Measurements from ENCODE around the gene EML6. TPM values are rescaled to one million over a fixed set of nuclear protein-coding genes. Genes with fewer than 3 reads are reported as not detected.

The EML6 gene
- total and polyA plus RNA-seq, 12 donors = 0.07 to 1.5 (median 0.31) TPM

DNA sequence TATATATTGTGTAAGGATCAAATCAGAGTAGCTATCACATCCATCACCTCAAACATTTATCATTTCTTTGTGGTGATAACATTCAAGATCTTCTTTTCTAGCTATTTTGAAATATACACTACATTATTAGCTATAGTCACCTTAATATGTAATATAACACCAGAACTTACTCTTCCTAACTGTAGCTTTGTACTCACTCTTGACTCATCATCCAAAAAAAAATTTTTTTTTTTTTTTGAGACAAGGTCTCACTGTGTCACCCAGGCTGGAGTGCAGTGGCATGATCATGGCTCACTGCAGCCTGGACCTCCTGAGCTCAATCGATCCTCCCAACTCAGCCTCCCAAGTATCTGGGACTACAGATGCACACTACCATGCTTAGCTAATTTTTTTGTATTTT, 153.3 kb downstream of the EML6 start:
- intact Hi-C loops (cut with DNase I) = no loop called here
- no peaks in the 10 kb centered on the region for H3K36me3 ChIP-seq
- ATAC-seq (no peak), DNase-seq (no peak)
- no peak overlapping the region for H3K4me3 ChIP-seq
- H3K9me3 ChIP-seq = no peaks in the 10 kb centered on the region
- H3K27me3 ChIP-seq = no peaks in the 10 kb centered on the region
- H3K27ac ChIP-seq = no peak overlapping the region
- 97 to 98% methylated on average over 1 of the region's 1 CpG for WGBS, 2 donors
- H3K4me1 ChIP-seq = no peaks in the 10 kb centered on the region
- TF ChIP-seq, protein P1, sequence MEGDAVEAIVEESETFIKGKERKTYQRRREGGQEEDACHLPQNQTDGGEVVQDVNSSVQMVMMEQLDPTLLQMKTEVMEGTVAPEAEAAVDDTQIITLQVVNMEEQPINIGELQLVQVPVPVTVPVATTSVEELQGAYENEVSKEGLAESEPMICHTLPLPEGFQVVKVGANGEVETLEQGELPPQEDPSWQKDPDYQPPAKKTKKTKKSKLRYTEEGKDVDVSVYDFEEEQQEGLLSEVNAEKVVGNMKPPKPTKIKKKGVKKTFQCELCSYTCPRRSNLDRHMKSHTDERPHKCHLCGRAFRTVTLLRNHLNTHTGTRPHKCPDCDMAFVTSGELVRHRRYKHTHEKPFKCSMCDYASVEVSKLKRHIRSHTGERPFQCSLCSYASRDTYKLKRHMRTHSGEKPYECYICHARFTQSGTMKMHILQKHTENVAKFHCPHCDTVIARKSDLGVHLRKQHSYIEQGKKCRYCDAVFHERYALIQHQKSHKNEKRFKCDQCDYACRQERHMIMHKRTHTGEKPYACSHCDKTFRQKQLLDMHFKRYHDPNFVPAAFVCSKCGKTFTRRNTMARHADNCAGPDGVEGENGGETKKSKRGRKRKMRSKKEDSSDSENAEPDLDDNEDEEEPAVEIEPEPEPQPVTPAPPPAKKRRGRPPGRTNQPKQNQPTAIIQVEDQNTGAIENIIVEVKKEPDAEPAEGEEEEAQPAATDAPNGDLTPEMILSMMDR (IDR thresholded peaks at IDR 0.05) = no peak

DNA sequence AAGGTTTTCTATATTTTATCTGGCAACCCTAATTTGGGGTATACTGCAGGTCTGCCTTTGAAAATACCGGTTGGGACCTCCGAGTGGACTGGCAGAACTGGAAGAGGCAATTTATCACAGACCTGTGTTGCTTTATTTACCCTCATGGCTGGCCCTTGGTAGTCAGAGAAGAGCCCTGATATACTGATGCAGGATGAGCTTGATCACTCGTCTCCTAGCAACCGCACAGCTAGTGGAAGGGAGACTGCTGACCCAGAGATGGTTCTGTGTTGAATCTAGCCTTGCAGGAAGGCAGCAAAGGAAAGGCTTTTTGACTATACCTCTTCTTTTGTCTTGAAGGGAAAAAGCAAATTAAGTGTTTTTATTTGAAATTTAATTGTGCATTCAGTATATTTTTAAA, 154.7 kb downstream of the EML6 start:
- no peak for DNase-seq
- no peak overlapping the region for H3K27ac ChIP-seq
- H3K27me3 ChIP-seq = no peaks in the 10 kb centered on the region
- intact Hi-C loops (cut with DNase I) = no loop called here
- H3K36me3 ChIP-seq = no peaks in the 10 kb centered on the region
- H3K4me3 ChIP-seq = no peak overlapping the region
- no peaks in the 10 kb centered on the region for H3K9me3 ChIP-seq
- TF ChIP-seq, protein P1 (IDR thresholded peaks at IDR 0.05) = no peak
- ATAC-seq = no peak
- no peaks in the 10 kb centered on the region for H3K4me1 ChIP-seq
- WGBS, 2 donors = 81 to 82% methylated on average over 4 of the region's 4 CpGs

GRCh38 chr2:54879032-54879431, 155.6 kb downstream of the EML6 start:
- Histone ChIP-seq H3K9me3 (no peaks in the 10 kb centered on the region), H3K27me3 (no peaks in the 10 kb centered on the region), H3K4me3 (no peak overlapping the region), H3K27ac (no peak overlapping the region), H3K4me1 (no peaks in the 10 kb centered on the region), H3K36me3 (no peaks in the 10 kb centered on the region)
- TF ChIP-seq, protein P1 (IDR thresholded peaks at IDR 0.05) = no peak
- intact Hi-C loops (cut with DNase I) = no loop called here
- WGBS, 2 donors = 87 to 94% methylated on average over 5 of the region's 5 CpGs
- ATAC-seq (no peak), DNase-seq (no peak)

GRCh38 chr2:54879598-54880332, 156.3 kb downstream of the EML6 start:
- intact Hi-C loops (cut with DNase I) = no loop called here
- DNase-seq (no peak), ATAC-seq (no peak)
- WGBS, 2 donors = 68 to 71% methylated on average over 14 of the region's 14 CpGs
- no peaks in the 10 kb centered on the region for H3K4me1 ChIP-seq
- H3K27me3 ChIP-seq = no peaks in the 10 kb centered on the region
- H3K4me3 ChIP-seq = no peak overlapping the region
- H3K27ac ChIP-seq = no peak overlapping the region
- no peaks in the 10 kb centered on the region for H3K36me3 ChIP-seq
- H3K9me3 ChIP-seq = no peaks in the 10 kb centered on the region
- TF ChIP-seq, protein P1 (IDR thresholded peaks at IDR 0.05) = no peak

Measured in heart right ventricle (tissue), 16 donors.